ENCODE results near the gene PDE4B.
"Not testable (repeated sequence)": the region's sequence is repeated elsewhere in the genome, so short reads cannot be mapped to it uniquely, and the experiment has no call there.

GRCh38 chr1:66006534-66006933 lies 213.8 kb downstream of the PDE4B start:
- not testable (repeated sequence) for TF ChIP-seq CTCF, POLR2A (IDR thresholded peaks at IDR 0.05)

All from esophagus squamous epithelium (tissue), 4 donors.